KOPT-K1 (cell line): ENCODE data around the gene PLD5.
"Not testable (repeated sequence)": the region's sequence is repeated elsewhere in the genome, so short reads cannot be mapped to it uniquely, and the experiment has no call there.

ENCODE experiments used
- H3K27ac ChIP-seq: fragments of 200-600 bp; sonication (generic); 2 replicates; pipeline ENCODE4 v1.5.1; 2016; ENCODE audit warnings: antibody characterized with exemption, mild to moderate bottlenecking, low read depth, low read length; ENCODE audit not compliant: poor library complexity, severe bottlenecking
- H3K36me3 ChIP-seq: fragments of 200-600 bp; sonication (generic); 2 replicates; pipeline ENCODE4 v1.5.1; 2017; ENCODE audit warnings: antibody characterized with exemption, mild to moderate bottlenecking, low read length, moderate library complexity; ENCODE audit not compliant: insufficient read depth
- H3K9me3 ChIP-seq: fragments of 200-600 bp; sonication (generic); 2 replicates; pipeline ENCODE4 v1.5.1; 2017; ENCODE audit warnings: antibody characterized with exemption, low read length, mild to moderate bottlenecking; ENCODE audit not compliant: insufficient read depth, poor library complexity, severe bottlenecking

Gene PLD5

DNA sequence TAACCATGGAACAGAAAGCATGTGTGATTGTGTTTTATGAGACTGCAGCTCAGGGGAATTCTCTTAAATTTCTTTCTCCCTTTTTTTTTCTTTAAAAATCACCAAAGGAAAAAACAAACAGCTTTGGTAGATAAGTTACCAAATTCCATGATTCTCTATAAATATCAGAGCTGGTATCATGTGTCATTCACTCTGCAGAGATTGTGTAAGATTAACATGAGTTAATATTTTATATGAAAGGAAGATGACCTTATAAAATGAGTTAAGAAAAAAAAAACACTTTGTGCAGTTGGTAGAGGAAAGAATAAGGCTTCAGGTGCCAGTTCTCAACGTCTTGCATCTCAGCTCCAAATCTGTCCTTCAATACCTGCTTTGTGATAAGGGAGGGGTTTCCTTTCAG lies 287.4 kb downstream of the PLD5 start:
- H3K27ac ChIP-seq = no peak overlapping the region
- H3K36me3 ChIP-seq = no peaks in the 10 kb centered on the region
- no peaks in the 10 kb centered on the region for H3K9me3 ChIP-seq

DNA sequence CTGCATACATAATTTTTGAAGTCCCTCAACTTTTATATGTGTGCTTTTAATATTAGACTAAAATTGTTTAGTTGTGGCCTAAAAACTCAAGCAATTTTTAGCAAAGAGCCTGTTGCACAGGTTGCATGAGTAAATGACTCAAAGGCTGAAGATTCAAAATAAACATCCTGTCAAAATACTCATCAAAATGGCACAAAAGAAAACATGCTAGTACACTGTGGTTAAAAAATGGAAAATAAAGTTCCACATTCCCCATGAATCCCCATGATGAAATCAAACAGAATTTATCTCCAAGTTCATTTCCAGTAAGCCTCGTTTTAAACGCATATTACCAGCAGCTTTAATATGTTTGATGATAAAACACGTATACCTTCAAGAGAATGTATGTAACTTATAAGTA lies 295.5 kb downstream of the PLD5 start:
- Histone ChIP-seq H3K27ac (no peak overlapping the region), H3K36me3 (no peaks in the 10 kb centered on the region), H3K9me3 (no peaks in the 10 kb centered on the region)

DNA sequence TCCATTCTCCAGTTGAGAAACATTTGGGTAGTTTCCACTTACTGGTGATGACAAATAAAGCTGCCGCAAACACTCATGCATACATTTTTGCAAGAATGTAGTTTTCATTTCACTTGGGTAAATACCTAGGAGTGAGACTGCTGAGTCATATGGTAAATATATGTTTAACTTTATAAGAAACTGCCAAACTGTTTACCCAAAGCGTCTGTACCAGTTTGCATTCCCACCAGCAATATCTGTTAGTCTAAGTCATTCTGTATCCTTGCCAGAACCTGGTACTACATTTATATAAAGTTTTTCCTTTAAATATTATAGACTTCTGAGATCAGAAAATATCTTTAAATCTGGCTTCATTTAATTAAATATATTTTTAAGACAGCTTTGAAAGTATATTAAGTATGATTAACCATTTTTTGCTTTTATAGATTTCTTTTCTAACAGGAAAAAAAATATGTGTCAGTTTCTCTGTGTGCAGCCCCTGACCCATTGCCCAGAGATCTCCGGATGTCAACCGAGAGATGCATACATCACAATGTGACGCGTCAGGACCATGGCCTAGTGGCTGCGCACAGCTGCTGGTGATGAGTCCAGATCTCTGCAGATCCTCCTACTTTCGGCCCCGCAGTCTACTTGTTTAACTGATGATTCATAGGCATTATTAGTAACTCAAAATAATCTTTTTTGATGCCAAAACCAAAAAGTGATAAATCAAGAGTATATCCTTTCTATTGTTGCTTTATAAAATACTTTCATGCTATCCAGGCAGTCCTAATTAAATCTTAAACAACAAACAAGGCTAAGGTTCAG lies 298.5 kb downstream of the PLD5 start:
- H3K27ac ChIP-seq = no peak overlapping the region
- H3K36me3 ChIP-seq = no peaks in the 10 kb centered on the region
- H3K9me3 ChIP-seq = no peaks in the 10 kb centered on the region

DNA sequence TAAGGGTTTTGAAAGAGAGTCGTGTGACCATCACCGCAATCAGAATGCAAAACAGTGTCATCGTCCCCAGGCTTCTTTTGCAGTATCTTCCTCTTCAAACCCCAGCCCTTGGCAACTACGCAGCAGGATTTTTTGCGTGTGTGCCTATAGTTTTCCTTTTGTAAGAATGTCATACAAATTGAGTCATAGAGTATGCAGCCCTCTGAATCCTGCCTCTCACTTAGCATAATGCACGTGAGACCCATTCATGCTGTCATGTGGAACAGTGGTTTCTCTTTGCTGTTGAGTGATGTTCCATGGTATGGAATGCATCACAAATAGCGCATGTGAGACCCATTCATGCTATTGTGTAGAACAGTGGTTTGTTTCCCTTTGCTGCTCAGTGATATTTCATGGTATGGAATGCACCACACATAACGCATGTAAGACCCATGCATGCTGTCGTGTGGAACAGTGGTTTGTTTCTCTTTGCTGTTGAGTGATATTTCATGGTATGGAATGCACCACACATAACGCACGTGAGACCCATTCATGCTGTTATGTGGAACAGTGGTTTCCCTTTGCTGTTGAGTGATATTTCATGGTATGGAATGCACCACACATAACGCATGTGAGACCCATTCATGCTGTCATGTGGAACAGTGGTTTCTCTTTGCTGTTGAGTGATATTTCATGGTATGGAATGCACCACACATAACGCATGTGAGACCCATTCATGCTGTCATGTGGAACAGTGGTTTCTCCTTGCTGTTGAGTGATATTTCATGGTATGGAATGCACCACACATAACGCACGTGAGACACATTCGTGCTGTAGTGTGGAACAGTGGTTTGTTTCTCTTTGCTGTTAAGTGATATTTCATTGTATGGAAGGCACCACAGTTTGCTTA lies 299.4 kb downstream of the PLD5 start:
- H3K27ac ChIP-seq, H3K36me3 ChIP-seq, H3K9me3 ChIP-seq: not testable (repeated sequence)

DNA sequence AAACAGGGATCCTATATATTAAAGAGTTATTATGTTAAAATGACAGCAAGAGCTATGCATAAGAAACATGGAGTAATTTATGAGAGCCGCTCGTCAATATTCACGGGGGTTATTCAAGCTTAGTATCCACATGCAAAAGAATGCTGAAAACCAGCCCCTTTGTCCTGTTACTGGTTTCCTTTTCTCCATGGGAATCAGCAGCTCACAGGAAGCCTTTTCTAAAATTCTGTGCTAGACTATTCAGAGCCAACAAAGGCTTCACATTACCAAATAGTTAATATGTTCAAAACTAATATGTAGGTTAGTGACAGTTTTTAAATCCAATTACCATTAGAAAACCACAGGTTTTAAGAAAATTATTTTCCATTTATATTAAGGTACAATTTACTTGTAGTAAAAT lies 300.0 kb downstream of the PLD5 start:
- no peaks in the 10 kb centered on the region for H3K36me3 ChIP-seq
- no peaks in the 10 kb centered on the region for H3K9me3 ChIP-seq
- H3K27ac ChIP-seq = no peak overlapping the region

DNA sequence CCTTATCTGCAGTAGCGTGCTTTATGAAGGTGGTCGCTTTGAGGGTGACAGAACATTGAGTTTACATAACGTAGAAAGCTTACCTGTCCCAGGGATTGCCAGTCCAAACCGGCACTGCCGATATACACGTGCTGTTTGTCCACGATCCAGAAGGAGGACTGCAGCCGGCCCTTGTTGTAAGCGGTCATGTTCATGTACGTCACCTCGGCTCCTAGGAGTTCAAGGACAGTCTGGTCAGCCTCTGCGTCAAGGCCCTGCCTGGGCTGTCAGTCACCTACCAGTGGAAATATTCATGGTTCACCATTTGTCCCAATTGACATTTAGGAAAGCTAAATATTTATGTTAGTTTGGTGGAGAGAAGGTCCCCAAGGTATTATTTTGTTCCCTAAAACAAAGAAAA lies 304.6 kb downstream of the PLD5 start:
- no peaks in the 10 kb centered on the region for H3K36me3 ChIP-seq
- H3K27ac ChIP-seq = no peak overlapping the region
- no peaks in the 10 kb centered on the region for H3K9me3 ChIP-seq

DNA sequence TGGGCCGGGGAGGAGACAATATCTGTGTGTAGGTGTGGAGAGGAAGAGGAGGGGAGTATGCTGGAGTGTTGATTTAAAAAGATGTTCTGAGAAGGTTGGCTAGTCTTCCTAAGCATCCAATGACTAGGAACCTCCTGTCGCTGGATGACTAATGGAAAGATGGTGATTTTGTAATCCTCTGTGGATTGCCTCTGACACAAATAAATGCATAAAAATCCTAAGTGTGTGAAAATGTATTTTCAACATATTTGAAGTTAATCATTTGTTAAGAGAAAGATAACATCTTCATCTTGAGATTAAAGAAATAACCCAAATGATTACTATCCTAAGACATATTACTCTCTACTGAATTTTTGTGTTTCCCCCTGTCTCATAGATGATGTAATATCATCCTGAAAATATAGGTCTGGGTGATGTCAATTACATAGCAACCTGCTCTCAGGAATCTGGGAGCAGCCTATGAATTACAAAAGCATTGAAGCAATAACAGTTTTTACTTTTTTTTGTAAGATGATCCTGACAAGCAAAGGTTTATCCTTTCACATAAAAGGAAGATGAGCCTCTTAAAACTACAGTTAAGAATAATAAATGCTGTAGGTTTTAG lies 305.1 kb downstream of the PLD5 start:
- H3K27ac ChIP-seq = no peak overlapping the region
- no peaks in the 10 kb centered on the region for H3K9me3 ChIP-seq
- no peaks in the 10 kb centered on the region for H3K36me3 ChIP-seq

DNA sequence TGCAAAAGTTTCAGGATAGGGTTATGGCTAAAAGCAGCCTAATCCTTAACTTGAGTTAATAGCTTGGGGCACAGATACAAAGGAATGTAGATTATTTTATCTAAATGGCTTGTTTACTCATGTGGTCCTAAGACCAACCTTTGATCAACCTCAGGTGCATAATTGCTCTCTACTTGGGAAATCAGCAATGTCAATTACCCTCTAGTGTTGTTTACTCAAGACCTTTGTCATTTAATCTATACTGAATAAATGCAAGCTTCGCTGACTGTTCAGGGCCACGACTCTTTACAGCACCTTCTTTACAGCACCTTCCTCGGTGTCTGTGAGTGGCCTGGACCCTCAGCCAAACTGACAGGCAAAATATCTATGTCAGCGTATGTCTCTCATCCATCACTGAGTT lies 308.1 kb downstream of the PLD5 start:
- H3K36me3 ChIP-seq = no peaks in the 10 kb centered on the region
- H3K27ac ChIP-seq = no peak overlapping the region
- no peaks in the 10 kb centered on the region for H3K9me3 ChIP-seq

DNA sequence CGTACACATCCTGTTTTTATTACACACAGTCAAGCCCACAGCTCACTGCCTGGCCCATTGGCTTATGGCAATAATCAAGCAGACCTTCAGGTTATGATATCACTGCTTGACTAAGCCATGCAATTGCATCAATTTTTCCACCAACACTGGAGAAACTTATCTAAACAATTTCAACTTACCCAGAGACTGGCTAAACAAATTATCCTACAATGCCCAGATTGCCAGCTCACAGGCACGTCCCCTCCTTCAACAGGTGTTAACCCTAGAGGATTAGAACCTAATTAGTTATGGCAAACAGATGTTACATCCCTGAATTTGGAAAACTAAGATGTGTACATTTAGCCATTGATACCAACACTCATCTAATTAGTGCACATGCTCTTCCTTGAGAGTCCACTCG lies 310.0 kb downstream of the PLD5 start:
- not testable (repeated sequence) for H3K27ac ChIP-seq, H3K9me3 ChIP-seq, H3K36me3 ChIP-seq

DNA sequence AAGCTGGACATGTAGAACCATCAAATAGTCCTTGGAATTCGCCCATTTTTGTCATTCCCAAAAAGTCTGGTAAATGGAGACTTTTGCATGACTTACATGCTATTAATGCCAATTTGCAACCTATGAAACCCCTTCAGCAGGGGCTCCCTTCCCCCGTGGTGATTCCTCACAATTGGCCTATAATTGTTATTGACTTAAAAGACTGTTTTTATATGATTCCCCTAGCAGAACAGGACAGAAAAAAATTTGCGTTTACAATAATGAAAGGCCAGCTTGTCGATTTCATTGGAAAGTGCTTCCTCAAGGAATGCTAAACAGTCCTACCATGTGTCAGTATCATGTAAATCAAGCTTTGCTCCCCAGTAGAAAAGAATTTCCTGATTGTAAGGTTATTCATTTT lies 311.5 kb downstream of the PLD5 start:
- H3K9me3 ChIP-seq, H3K27ac ChIP-seq, H3K36me3 ChIP-seq: not testable (repeated sequence)

DNA sequence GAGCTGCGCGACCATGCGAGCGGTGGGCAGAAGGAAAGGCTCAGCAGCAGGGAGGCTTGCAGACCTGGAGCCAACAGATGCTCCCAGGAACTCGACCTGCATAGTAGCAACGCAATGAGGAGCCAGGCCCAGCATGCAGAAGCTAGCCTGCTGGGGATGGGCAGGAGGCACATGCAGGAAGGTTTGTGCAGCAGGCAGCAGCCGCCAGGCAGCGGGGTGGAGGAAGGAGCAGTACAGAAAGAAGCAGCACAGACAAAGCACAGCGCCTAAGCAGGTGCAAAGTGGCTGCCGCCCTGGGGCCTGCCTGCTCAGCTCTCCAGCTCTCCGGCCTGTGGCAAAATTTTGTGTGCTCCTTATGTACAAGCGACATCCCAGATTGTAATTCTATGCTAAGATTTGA lies 312.1 kb downstream of the PLD5 start:
- Histone ChIP-seq H3K36me3 (no peaks in the 10 kb centered on the region), H3K9me3 (no peaks in the 10 kb centered on the region), H3K27ac (no peak overlapping the region)

DNA sequence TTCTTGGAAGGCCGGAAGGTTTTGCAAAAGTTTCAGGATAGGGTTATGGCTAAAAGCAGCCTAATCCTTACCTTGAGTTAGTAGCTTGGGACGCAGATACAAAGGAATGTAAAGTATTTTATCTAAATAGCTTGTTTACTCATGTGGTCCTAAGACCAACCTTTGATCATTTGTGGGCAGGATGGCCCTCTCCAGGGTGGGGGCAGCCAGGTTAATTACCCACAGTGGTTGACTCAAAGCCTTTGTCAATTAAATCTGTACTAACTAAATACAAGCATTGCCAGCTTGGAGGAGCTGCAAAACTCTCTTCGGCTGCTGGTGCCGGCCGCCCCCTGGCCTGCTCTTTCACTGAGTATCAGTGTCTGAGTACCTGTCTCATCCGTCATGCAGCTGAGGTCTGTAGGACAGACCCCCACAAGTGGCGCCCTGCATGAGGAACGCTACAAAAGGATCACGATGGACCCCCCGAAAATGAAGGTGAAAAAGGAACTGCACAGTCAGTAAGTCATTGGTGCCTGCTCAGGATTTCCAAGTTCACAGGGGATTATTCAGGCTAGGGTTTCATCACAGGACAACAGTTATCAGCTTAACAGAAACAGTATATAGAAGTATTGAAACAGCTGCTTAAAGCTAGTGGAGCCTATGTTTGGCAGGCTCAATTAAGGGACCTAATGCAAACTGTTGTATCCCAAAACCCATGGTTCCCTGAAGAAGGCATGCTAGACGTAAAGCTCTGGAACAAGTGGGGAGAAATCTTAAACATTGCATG lies 313.1 kb downstream of the PLD5 start:
- Histone ChIP-seq H3K36me3 (no peaks in the 10 kb centered on the region), H3K9me3 (no peaks in the 10 kb centered on the region), H3K27ac (no peak overlapping the region)

DNA sequence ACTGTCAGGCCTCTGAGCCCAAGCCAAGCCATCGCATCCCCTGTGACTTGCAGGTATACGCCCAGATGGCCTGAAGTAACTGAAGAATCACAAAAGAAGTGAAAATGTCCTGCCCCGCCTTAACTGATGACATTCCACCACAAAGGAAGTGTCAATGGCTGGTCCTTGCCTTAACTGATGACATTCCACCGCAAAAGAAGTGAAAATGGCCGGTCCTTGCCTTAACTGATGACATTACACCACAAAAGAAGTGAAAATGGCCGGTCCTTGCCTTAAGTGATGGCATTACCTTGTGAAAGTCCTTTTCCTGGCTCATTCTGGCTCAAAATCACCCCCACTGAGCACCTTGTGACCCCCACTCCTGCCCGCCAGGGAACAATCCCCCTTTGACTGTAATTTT lies 314.2 kb downstream of the PLD5 start:
- not testable (repeated sequence) for H3K36me3 ChIP-seq, H3K27ac ChIP-seq, H3K9me3 ChIP-seq

DNA sequence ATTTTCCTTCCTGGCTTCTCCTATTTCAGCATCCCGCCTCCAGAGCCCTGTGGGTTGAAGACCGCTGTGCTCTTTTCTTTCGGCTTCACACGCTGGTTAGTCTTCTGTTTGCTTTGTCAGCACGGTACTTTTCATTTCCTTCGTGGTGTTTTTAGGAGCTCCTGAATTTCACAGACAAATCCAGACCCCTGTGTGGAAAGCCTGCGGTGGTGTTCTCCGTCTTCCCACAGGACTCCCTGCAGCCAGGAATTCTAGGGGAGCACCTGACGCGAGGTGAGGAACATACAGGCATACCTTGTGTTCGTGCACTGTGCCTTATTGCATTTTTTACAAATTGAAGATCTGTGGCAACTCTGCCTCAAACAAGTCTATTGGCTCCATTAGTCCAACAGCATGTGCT lies 315.4 kb downstream of the PLD5 start:
- Histone ChIP-seq H3K27ac (no peak overlapping the region), H3K36me3 (no peaks in the 10 kb centered on the region), H3K9me3 (no peaks in the 10 kb centered on the region)

DNA sequence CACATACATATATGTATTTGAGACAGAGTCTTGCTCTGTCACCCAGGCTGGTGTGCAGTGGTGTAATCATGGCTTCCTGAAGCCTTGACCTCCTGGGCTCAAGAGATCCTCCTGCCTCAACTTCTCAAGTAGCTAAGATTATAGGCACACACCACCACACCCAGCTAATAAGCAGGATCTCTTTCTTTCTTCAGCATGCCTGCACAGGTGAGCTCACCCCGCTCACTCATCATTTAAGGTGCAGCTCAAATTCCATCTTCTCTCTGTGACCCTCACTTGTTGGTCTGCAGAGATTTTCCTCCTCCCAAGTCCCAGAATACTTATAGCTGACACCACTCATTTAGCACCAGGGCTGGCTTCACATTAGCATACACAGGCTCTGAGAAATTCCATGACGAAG lies 316.5 kb downstream of the PLD5 start:
- no peaks in the 10 kb centered on the region for H3K9me3 ChIP-seq
- no peaks in the 10 kb centered on the region for H3K36me3 ChIP-seq
- no peak overlapping the region for H3K27ac ChIP-seq
